ENCODE data around the gene SLC17A4. TPM values are rescaled to one million over a fixed set of nuclear protein-coding genes. Genes with fewer than 3 reads are reported as not detected.
"Not testable (repeated sequence)": the region's sequence is repeated elsewhere in the genome, so short reads cannot be mapped to it uniquely, and the experiment has no call there.

Gene SLC17A4
- total RNA-seq: not detected in 2 replicates

DNA sequence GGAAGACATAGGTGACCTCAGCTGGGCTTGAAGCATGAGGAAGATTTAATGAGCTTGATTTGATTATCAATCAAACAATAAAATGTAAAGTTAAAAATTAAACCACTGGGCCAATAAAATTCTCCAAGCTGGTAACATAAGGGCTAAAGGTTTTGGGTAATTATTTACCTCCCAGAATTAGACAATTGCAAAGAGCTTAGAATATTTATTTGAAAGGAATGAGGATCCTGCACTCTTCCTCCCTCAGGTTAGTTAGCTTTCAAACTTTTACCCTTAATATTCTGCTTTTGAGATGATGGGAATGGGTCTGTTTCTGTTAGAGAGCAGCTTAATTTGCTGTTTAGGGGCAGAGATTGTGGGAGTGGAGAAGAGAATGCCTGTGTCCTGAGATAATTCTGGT is at the start of gene SLC17A4:
TSS of gene SLC17A4 (plus strand) at position 208 of the 400 bp plus-strand sequence. CDS start 7,221 bp downstream, outside the sequence.
- no peak for DNase-seq (ENCODE audit: low read depth, low spot score)

GRCh38 chr6:25706314-25707014 is 48.1 kb upstream of the SLC17A4 start:
- DNase-seq (ENCODE audit: low read depth, low spot score): no peak

- DNase-seq (ENCODE audit: low read depth, low spot score): no peak
Observed at GRCh38 chr6:25709761-25710160, 44.8 kb upstream of the SLC17A4 start.

DNA sequence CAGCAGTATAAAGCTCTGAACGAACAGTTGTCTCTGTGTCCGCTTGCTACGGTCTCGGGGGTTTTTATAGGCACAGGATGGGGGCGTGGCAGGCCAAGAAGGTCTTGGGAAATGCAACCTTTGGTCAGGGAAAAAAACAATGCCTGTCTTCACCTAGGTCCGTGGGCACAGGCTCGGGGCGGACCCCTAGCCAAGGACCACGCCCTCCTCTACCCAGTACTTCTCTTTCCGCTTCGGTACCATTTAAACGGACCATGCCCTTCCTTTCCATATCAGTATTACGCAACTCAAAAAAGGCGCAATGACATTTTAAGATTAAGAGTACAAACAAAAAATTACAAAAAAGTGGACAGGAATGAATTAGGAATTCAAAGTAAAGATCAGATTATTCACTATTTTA is 44.3 kb upstream of the SLC17A4 start:
- no peak for DNase-seq (ENCODE audit: low read depth, low spot score)

- no peak for DNase-seq (ENCODE audit: low read depth, low spot score)
Observed at GRCh38 chr6:25713824-25714223, 40.7 kb upstream of the SLC17A4 start.

- DNase-seq (ENCODE audit: low read depth, low spot score): peak; percentile 57
Observed at GRCh38 chr6:25714765-25715164, 39.8 kb upstream of the SLC17A4 start.

DNA sequence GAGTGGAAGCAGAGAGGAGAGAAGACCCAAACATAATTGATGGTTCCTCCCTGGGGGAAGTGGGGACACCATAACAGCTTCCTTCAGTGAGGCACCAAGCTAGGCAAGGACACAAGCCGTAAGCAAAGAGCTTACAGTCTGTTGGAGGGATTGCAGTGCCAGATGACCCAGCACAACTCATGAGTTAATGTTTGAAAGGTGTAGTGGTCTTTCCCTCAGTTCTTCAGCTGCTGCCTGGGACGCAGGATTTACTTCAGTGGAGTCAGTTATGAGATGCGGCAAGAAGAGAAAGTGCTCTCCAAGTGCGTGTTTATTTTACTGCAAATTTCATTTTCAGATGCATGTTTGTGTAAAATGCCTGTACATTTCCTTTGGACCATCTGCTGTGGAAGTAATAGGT is 38.7 kb upstream of the SLC17A4 start:
- DNase-seq (ENCODE audit: low read depth, low spot score): no peak

- no peak for DNase-seq (ENCODE audit: low read depth, low spot score)
Observed at GRCh38 chr6:25717866-25718740, 36.4 kb upstream of the SLC17A4 start.

- no peak for DNase-seq (ENCODE audit: low read depth, low spot score)
Observed at GRCh38 chr6:25726122-25726911, 28.2 kb upstream of the SLC17A4 start.

- DNase-seq (ENCODE audit: low read depth, low spot score): no peak
Observed at GRCh38 chr6:25727028-25727427, 27.5 kb upstream of the SLC17A4 start.

- no peak for DNase-seq (ENCODE audit: low read depth, low spot score)
Observed at GRCh38 chr6:25730907-25731306, 23.6 kb upstream of the SLC17A4 start.

DNA sequence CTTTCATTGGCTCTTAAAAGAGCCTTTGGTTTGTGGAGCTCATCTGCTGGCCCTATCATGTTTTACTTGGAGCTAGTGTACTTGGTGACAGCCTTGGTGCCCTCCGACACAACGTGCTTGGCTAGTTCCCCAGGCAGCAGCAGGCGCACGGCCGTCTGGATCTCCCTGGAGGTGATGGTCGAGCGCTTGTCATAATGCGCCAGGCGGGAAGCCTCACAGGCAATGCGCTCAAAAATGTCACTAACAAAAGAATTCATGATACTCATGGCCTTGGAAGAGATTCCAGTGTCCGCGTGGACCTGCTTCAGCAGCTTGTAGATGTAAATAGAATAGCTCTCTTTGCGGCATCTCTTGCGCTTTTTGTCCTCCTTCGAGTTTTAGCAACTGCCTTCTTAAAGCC is 22.8 kb upstream of the SLC17A4 start:
- no peak for DNase-seq (ENCODE audit: low read depth, low spot score)

DNA sequence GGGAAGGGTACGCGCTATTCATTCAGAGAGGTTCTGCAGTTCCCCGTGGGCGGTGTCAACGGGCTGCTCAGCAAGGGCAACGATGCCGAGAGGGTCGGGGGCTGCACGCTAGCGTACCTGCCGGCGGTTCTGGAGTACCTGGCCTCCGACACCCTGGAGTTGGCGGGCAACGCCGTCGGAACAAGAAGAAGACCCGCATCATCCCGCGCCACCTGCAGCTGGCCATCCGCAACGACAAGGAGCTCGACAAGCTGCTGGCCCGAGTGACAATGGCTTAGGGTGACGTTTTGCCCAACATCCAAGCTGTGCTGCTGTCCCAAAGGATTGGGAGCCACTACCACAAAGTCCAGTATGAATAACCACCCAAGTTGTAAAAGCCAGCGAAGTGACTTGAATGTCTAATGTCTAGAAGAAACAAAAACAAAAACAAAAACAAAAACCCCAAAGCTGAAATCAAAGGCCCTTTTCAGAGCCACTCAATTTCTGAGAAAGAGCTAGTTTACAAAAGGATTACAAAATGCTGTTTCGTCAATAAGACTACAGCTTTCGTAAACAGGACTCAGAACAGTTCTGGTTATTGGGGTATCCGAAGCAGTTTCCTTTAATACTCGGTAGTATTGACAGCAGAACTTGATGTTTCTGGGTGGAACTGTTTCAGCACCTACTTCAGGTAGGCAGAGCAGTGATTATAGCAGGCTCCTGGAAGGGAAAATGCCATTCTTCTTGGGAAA is 21.9 kb upstream of the SLC17A4 start:
- no peak for DNase-seq (ENCODE audit: low read depth, low spot score)

GRCh38 chr6:25735261-25735660 is 19.3 kb upstream of the SLC17A4 start:
- no peak for DNase-seq (ENCODE audit: low read depth, low spot score)

- no peak for DNase-seq (ENCODE audit: low read depth, low spot score)
Observed at GRCh38 chr6:25743868-25744267, 10.7 kb upstream of the SLC17A4 start.

- no peak for DNase-seq (ENCODE audit: low read depth, low spot score)
Observed at GRCh38 chr6:25745836-25746235, 8.7 kb upstream of the SLC17A4 start.

DNA sequence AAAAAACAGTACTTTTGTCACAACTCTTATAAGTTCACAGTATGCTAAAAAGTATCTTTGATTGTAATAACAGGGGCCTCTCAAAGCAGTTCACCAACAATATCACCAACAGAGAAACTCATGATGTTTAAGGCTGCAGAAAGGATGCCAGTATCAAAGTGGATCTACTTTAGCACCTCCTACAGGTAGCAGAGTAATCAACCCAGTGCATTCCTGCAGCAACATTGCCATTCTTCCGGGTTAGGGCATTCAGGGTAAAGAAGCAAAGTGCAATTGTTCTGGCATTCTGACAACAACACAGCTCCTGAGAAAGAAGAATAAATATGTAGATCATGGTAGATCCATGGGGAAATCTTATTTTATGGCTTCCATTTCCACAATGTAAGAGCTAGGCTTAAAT is 7.6 kb upstream of the SLC17A4 start:
- DNase-seq (ENCODE audit: low read depth, low spot score): no peak

DNA sequence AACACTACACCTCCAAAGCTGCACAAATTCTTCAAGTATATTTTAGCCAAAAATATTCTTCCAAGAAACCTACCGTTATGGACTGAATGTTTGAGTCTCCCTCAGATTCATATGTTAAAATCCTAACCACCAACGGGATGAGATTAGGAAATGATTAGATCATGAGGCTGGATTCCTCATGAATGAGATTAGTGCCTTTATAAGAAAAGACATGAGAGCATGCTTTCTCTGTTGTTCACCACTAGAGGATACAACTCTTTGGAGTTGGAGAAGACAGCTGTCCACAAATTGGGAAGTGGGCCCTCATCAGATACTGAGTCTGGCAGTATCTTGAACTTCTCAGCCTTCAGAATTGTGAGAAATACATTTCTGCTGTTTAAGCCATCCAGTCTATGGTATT is 7.1 kb upstream of the SLC17A4 start:
- no peak for DNase-seq (ENCODE audit: low read depth, low spot score)

DNA sequence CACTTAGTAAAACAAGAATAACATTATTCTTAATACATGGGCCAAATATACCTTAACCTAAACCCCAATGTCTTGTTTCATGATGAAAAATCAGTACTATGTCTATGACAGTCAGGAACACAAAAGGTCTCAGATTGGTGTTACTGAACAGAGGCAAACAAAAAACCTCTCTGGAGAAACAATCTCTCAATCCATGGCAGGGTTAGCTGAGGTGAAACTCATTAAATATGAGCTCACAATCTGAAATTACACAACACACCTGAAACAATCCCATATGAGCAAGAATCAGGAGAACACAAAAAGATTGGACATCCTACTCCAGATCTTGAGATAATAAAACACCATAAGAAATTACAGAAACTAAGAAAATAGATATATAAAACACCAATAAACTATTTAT is 6.5 kb upstream of the SLC17A4 start:
- DNase-seq (ENCODE audit: low read depth, low spot score): no peak

DNA sequence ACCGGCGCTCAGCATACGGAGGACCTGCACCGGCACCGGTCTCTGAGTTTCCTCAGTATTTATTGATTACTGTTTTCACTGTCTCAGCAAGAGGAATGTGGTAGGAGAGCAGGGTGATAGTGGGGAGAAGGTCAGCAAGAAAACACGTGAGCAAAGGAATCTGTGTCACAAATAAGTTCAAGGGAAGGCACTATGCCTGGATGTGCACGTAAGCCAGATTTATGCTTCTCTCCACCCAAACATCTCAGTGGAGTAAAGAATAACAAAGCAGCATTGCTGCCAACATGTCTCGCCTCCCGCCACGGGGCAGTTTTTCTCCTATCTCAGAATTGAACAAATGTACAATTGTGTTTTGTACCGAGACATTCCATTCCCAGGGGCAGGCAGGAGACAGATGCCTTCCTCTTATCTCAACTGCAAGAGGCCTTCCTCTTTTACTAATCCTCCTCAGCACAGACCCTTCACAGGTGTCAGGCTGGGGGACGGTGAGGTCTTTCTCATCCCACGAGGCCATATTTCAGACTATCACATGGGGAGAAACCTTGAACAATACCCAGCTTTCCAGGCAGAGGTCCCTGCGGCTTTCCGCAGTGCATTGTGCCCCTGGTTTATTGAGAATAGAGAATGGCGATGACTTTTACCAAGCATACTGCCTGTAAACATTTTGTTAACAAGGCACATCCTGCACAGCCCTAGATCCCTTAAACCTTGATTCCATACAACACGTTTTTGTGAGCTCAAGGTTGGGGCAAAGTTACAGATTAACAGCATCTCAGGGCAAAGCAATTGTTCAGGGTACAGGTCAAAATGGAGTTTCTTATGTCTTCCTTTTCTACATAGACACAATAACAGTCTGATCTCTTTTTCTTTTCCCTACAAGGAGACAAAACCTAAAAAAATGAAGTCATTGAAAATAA is 5.7 kb upstream of the SLC17A4 start:
- DNase-seq (ENCODE audit: low read depth, low spot score): not testable (repeated sequence)
